CD14-positive monocyte (primary cell): Measurements from ENCODE around the gene RUFY4. TPM values are rescaled to one million over a fixed set of nuclear protein-coding genes. Genes with fewer than 3 reads are reported as not detected.

ENCODE experiments used
- DNase-seq, 3 donors: peaks; one replicate each; pipeline ENCODE4 v3.0.0-alpha.2; 2011 to 2022
- H2AFZ ChIP-seq: 2 replicates; pipeline ENCODE4 v1.6.0; 2012; ENCODE audit warnings: mild to moderate bottlenecking, low read depth, low read length, inconsistent platforms; ENCODE audit not compliant: insufficient read depth, poor library complexity, severe bottlenecking
- H3K27ac ChIP-seq, 2 donors: 1 replicate in 1 of 2; 2 replicates in 1 of 2; pipeline ENCODE4 v1.5.1; 2012 to 2013; ENCODE audit warnings: low read length in 2 of 2, control low read depth in 1 of 2, inconsistent platforms in 1 of 2, low read depth in 1 of 2, mild to moderate bottlenecking in 1 of 2
- H3K27me3 ChIP-seq, 2 donors: one replicate each; pipeline versions ENCODE4 v1.6.0 to v1.6.1; 2011 to 2013; ENCODE audit warnings: low read length in 2 of 2; ENCODE audit not compliant: control insufficient read depth in 2 of 2, insufficient read depth in 2 of 2
- H3K36me3 ChIP-seq, 2 donors: replicated peaks in 1 of 2; 1 replicate in 1 of 2; 2 replicates in 1 of 2; pipeline versions ENCODE4 v1.5.1 to v1.6.1; 2012 to 2013; ENCODE audit warnings: low read length in 2 of 2, control low read depth in 1 of 2, inconsistent platforms in 1 of 2, mild to moderate bottlenecking in 1 of 2; ENCODE audit not compliant: insufficient read depth in 2 of 2, control insufficient read depth in 1 of 2
- H3K4me1 ChIP-seq, 2 donors: 1 replicate in 1 of 2; 2 replicates in 1 of 2; pipeline versions ENCODE4 v1.5.1 to v1.6.1; 2012 to 2013; ENCODE audit warnings: low read length in 2 of 2, control low read depth in 1 of 2, inconsistent platforms in 1 of 2, mild to moderate bottlenecking in 1 of 2, moderate library complexity in 1 of 2; ENCODE audit not compliant: insufficient read depth in 2 of 2, control insufficient read depth in 1 of 2
- H3K4me2 ChIP-seq: replicated peaks from 2 replicates; pipeline ENCODE3; 2012; ENCODE audit warnings: low read length, moderate library complexity, mild to moderate bottlenecking; ENCODE audit not compliant: poor library complexity, severe bottlenecking; ENCODE audit errors: extremely low read depth
- H3K4me3 ChIP-seq, 3 experiments: fragments of 200-600 bp in 1 of 3; sonication (generic) in 1 of 3; replicated peaks in 1 of 3; 1 replicate in 2 of 3; 2 replicates in 1 of 3; pipeline ENCODE4 v1.5.1; 2011 to 2013; ENCODE audit warnings: low read length in 3 of 3, mild to moderate bottlenecking in 3 of 3, control low read depth in 2 of 3, low read depth in 2 of 3, inconsistent platforms in 1 of 3, moderate library complexity in 1 of 3
- H3K79me2 ChIP-seq: 2 replicates; pipeline ENCODE4 v1.6.0; 2012; ENCODE audit warnings: mild to moderate bottlenecking, control low read depth, inconsistent platforms, low read length, moderate library complexity; ENCODE audit not compliant: insufficient read depth
- H3K9ac ChIP-seq: 2 replicates; pipeline ENCODE4 v1.6.0; 2017; ENCODE audit warnings: low read length, mild to moderate bottlenecking; ENCODE audit not compliant: insufficient read depth, poor library complexity, severe bottlenecking
- H3K9me3 ChIP-seq, 2 donors: replicated peaks in 1 of 2; 1 replicate in 1 of 2; 2 replicates in 1 of 2; pipeline versions ENCODE4 v1.5.1 to v1.6.1; 2012 to 2013; ENCODE audit warnings: low read length in 2 of 2, control low read depth in 1 of 2; ENCODE audit not compliant: control insufficient read depth in 1 of 2, insufficient read depth in 1 of 2
- H4K20me1 ChIP-seq: 2 replicates; pipeline ENCODE4 v1.6.0; 2012; ENCODE audit warnings: mild to moderate bottlenecking, low read length, control low read depth, moderate library complexity; ENCODE audit not compliant: insufficient read depth
- H3K27ac Mint-ChIP-seq, 7 donors: one replicate each; pipeline ENCODE4 v1.8.0; 2020; ENCODE audit warnings: mild to moderate bottlenecking in 7 of 7, mixed read lengths in 7 of 7, moderate library complexity in 6 of 7, inconsistent platforms in 2 of 7
- H3K27me3 Mint-ChIP-seq, 3 donors: one replicate each; pipeline ENCODE4 v1.8.0; 2021 to 2022; ENCODE audit warnings: low read depth in 3 of 3, mild to moderate bottlenecking in 3 of 3, mixed read lengths in 3 of 3, moderate library complexity in 3 of 3, inconsistent platforms in 1 of 3
- H3K36me3 Mint-ChIP-seq, 2 donors: one replicate each; pipeline ENCODE4 v1.8.0; 2020; ENCODE audit warnings: mixed read lengths in 2 of 2, inconsistent platforms in 1 of 2, mild to moderate bottlenecking in 1 of 2
- H3K4me1 Mint-ChIP-seq: one replicate; pipeline ENCODE4 v1.8.0; 2020; ENCODE audit warnings: mild to moderate bottlenecking, mixed read lengths
- H3K4me3 Mint-ChIP-seq, 2 donors: one replicate each; pipeline ENCODE4 v1.8.0; 2020; ENCODE audit warnings: mild to moderate bottlenecking in 2 of 2, mixed read lengths in 2 of 2, moderate library complexity in 1 of 2
- H3K9me3 Mint-ChIP-seq, 7 donors: one replicate each; pipeline ENCODE4 v1.8.0; 2020 to 2022; ENCODE audit warnings: mixed read lengths in 7 of 7, mild to moderate bottlenecking in 6 of 7, moderate library complexity in 6 of 7, inconsistent platforms in 2 of 7
- WGBS: methylation state at CpG from one replicate; pipeline ENCODE4 v1.1.5; 2013; ENCODE audit warnings: missing lambda C conversion rate; ENCODE audit not compliant: insufficient coverage; 5-methylcytosine and 5-hydroxymethylcytosine counted together
- intact Hi-C, 2 donors: fragments of 100-400 bp; cut with micrococcal nuclease; formaldehyde crosslinking; loops; one replicate each; pipeline versions ENCODE4 v1.15.0 to v1.15.1; 2023
- polyA plus RNA-seq, 3 donors: library from polyadenylated mRNA; depleted of rRNA in 1 of 3; unstranded in 2 of 3; stranded (reverse) in 1 of 3; fragments of 300-500 nt in 2 of 3; fragments of >200 nt in 1 of 3; fragmentation: Illumina TruSeq in 2 of 3; gene quantifications; 1 replicate in 2 of 3; 2 replicates in 1 of 3; pipeline ENCODE4 v1.2.3, GENCODE V29; 2012 to 2021
- TF ChIP-seq, protein P1 (sequence below): fragments of 200-600 bp; IDR thresholded peaks from one replicate; pipeline ENCODE4 v1.8.0; 2022; ENCODE audit warnings: antibody characterized with exemption, mild to moderate bottlenecking

The RUFY4 gene
- polyA plus RNA-seq, 3 donors: 0.65 to 26.1 (median 0.68) TPM

DNA sequence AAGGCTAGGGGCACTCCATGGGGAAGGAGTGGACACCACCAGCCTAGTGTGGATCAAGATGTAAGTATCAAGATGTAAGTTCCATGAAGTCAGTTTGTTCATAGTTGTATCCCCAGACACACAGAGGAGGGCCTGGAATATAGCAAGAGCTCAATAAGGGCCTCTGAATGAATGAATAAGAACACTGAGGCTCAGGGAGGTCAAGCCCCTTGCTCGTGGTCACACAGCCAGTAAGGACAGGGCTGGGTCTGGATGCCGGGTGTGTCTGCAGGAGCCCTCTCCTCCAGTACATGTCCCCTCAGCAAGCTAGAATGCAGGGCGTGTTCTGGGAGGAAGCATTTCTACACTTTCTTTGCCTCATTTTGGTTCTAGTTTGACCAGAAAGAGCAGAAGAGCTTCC lies 2.9 kb downstream of the RUFY4 start:
- Histone ChIP-seq H4K20me1 (no peaks in the 10 kb centered on the region), H3K4me1 (peaks cover 37 to 50% of the 10 kb centered on the region in 2 donors), H3K36me3 (no peaks in the 10 kb centered on the region), H3K79me2 (peaks cover 2% of the 10 kb centered on the region), H2AFZ (no peak overlapping the region), H3K27me3 (no peaks in the 10 kb centered on the region), H3K9ac (no peak overlapping the region), H3K27ac (no peak overlapping the region), H3K4me2 (no peak overlapping the region), H3K4me3 (no peak overlapping the region), H3K9me3 (no peaks in the 10 kb centered on the region)
- peaks cover 47% of the 10 kb centered on the region for H3K4me1 Mint-ChIP-seq
- WGBS: 83% methylated on average over 1 of the region's 3 CpGs
- H3K27ac Mint-ChIP-seq: no peak overlapping the region
- DNase-seq: no peak
- no peak overlapping the region for H3K4me3 Mint-ChIP-seq
- TF ChIP-seq, protein P1, sequence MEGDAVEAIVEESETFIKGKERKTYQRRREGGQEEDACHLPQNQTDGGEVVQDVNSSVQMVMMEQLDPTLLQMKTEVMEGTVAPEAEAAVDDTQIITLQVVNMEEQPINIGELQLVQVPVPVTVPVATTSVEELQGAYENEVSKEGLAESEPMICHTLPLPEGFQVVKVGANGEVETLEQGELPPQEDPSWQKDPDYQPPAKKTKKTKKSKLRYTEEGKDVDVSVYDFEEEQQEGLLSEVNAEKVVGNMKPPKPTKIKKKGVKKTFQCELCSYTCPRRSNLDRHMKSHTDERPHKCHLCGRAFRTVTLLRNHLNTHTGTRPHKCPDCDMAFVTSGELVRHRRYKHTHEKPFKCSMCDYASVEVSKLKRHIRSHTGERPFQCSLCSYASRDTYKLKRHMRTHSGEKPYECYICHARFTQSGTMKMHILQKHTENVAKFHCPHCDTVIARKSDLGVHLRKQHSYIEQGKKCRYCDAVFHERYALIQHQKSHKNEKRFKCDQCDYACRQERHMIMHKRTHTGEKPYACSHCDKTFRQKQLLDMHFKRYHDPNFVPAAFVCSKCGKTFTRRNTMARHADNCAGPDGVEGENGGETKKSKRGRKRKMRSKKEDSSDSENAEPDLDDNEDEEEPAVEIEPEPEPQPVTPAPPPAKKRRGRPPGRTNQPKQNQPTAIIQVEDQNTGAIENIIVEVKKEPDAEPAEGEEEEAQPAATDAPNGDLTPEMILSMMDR: no peak
- H3K36me3 Mint-ChIP-seq: peaks cover 4 to 18% of the 10 kb centered on the region in 2 donors
- intact Hi-C loops: loop anchor here in 1 of 2 donors (5.0 kb wide), 2 partner anchors 40 to 285 kb away; no protein-coding TSS in a partner anchor
- H3K9me3 Mint-ChIP-seq: peaks cover 0 to 3% (median 0%) of the 10 kb centered on the region in 7 donors
- peaks cover 0 to 6% (median 1%) of the 10 kb centered on the region in 3 donors for H3K27me3 Mint-ChIP-seq

DNA sequence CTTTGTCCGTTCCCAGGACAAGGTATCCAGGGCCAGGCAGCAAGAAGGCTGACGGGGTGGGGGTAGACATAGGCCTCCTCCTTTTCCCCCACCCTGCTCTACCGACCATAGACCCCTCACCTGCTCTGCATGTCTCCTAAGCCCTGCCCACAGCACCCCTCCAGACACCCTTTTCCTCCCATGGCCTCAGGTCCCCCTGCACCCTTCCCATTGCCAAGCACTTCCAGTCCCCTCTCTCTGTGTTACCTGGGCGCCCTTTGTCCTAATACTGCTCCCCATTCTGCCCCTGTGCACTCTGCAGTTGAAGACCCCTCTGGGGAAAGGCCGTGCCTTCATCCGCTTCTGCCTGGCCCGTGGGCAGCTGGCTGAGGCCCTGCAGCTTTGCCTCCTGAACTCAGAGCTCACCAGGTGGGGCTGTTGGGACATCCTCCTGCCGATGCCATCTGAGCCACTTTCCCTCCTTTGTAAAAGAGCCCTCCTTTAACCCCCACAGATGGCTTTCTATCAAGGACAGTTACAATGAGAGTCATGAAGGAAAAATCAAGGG lies 3.5 kb downstream of the RUFY4 start:
- no peaks in the 10 kb centered on the region for H3K9me3 ChIP-seq
- Mint-ChIP-seq H3K36me3 (peaks cover 7 to 23% of the 10 kb centered on the region in 2 donors), H3K4me3 (no peak overlapping the region), H3K27ac (no peak overlapping the region), H3K4me1 (peaks cover 42% of the 10 kb centered on the region), H3K27me3 (peaks cover 0 to 6% (median 1%) of the 10 kb centered on the region in 3 donors), H3K9me3 (peaks cover 0 to 3% (median 0%) of the 10 kb centered on the region in 7 donors)
- no peak overlapping the region for H3K4me2 ChIP-seq
- H3K27me3 ChIP-seq: no peaks in the 10 kb centered on the region
- H3K79me2 ChIP-seq: no peaks in the 10 kb centered on the region
- intact Hi-C loops: loop anchor here in 1 of 2 donors (5.0 kb wide), 2 partner anchors 40 to 285 kb away; no protein-coding TSS in a partner anchor
- DNase-seq: no peak
- TF ChIP-seq, protein P1: no peak
- H3K4me1 ChIP-seq: peaks cover 31 to 44% of the 10 kb centered on the region in 2 donors
- no peaks in the 10 kb centered on the region for H4K20me1 ChIP-seq
- H2AFZ ChIP-seq: no peak overlapping the region
- no peak overlapping the region for H3K27ac ChIP-seq
- H3K36me3 ChIP-seq: no peaks in the 10 kb centered on the region
- H3K4me3 ChIP-seq: no peak overlapping the region
- no peak overlapping the region for H3K9ac ChIP-seq
- WGBS: 96% methylated on average over 7 of the region's 8 CpGs
